ENCODE results near the gene CADM1. TPM values are rescaled to one million over a fixed set of nuclear protein-coding genes. Genes with fewer than 3 reads are reported as not detected.

CADM1 gene
- total and polyA plus RNA-seq, 10 of the 15 experiments (the other 5 are each of a cell fraction or from before 2014, with no cell fraction given) = 0.03 to 0.48 (median 0.15) TPM; not detected in 3

DNA sequence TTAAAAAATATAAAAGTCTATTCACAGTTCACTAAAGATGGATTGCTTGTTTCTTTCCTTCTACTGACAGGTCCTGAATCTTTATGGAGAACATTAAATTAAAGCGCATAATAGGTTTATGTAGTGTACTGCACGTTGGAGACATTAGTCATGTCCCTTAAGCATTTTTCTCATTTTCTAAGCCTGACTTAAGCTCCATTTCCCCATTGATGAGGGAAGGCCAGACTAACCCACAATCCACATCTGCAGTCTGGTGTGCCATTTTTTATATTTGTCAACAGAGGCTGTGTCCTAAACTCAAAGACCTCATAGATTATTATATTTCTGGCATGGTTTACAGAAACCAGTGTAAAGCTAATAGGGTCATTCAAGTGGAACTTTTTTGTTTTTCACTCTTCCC lies 39.9 kb downstream of the CADM1 start:
- ATAC-seq (no peak), FAIRE-seq (no peak), DNase-seq (ENCODE audit: low read depth, low spot score) (no peak)
- Histone ChIP-seq H3K4me3 (no peak overlapping the region), H3K9ac (ENCODE audit: control insufficient read depth, insufficient read depth, low read length) (no peak overlapping the region), H3K27ac (ENCODE audit: control insufficient read depth, insufficient read depth) (no peak overlapping the region), H3K27me3 (replicated peaks in 1 of 2; ENCODE audit: control insufficient read depth in 2 of 2, insufficient read depth in 2 of 2, low read length in 1 of 2) (no peaks in the 10 kb centered on the region), H3K36me3 (ENCODE audit: control insufficient read depth in 2 of 2, insufficient read depth in 2 of 2, low read length in 1 of 2) (no peaks in the 10 kb centered on the region), H2AFZ (ENCODE audit: control insufficient read depth, low read depth, low read length) (no peak overlapping the region), H3K9me3 (replicated peaks; ENCODE audit: control insufficient read depth, insufficient read depth, low read length) (no peaks in the 10 kb centered on the region), H3K4me1 (ENCODE audit: control insufficient read depth, insufficient read depth, low read length) (no peaks in the 10 kb centered on the region), H4K20me1 (ENCODE audit: control insufficient read depth, insufficient read depth) (no peaks in the 10 kb centered on the region), H3K79me2 (ENCODE audit: control insufficient read depth, insufficient read depth, low read length) (no peaks in the 10 kb centered on the region), H3K4me2 (ENCODE audit: control insufficient read depth, insufficient read depth) (no peak overlapping the region)
- WGBS (ENCODE audit: insufficient coverage, insufficient replicate concordance, low lambda C conversion rate, missing lambda C conversion rate) = 50% methylated on average over 2 of the region's 2 CpGs
- ChIA-PET POLR2A (interaction anchor here (0.6 kb wide), 1 partner anchor 640 kb away, joined by 3 read pairs; no protein-coding TSS in a partner anchor), RAD21 (ENCODE audit: unreplicated experiment) (no interaction called here), SMC1A (ENCODE audit: uncharacterized antibody, unreplicated experiment) (interaction anchor here (1.0 kb wide), 1 partner anchor 10 kb away, joined by 3 read pairs; no protein-coding TSS in a partner anchor), CTCF (no interaction called here)
- in situ Hi-C loops (cut with MboI) (no loop called here), intact Hi-C loops (cut with micrococcal nuclease; ENCODE audit: unreplicated experiment) (no loop called here)
- no peak for TF ChIP-seq YY1 (IDR thresholded peaks at IDR 0.05; ENCODE audit: low read depth, low read length)
- TF ChIP-seq ZZZ3 (IDR thresholded peaks at IDR 0.05; ENCODE audit: control insufficient read depth, insufficient read length, low read depth) = no peak
- TF ChIP-seq NR2F1 (conservative IDR thresholded peaks at IDR 0.05) = no peak
- TF ChIP-seq NFYB (IDR thresholded peaks at IDR 0.05; ENCODE audit: insufficient read depth, low read depth, low read length) = no peak
- TF ChIP-seq, protein P1, sequence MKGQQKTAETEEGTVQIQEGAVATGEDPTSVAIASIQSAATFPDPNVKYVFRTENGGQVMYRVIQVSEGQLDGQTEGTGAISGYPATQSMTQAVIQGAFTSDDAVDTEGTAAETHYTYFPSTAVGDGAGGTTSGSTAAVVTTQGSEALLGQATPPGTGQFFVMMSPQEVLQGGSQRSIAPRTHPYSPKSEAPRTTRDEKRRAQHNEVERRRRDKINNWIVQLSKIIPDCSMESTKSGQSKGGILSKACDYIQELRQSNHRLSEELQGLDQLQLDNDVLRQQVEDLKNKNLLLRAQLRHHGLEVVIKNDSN (IDR thresholded peaks at IDR 0.05; ENCODE audit: borderline replicate concordance, extremely low read length, insufficient read depth, low read depth, low read length) = no peak
- TF ChIP-seq ZNF24 (IDR thresholded peaks at IDR 0.05) = no peak
- TF ChIP-seq STAT1 (conservative IDR thresholded peaks at IDR 0.05) = no peak
- TF ChIP-seq EP300 (IDR thresholded peaks at IDR 0.05; ENCODE audit: borderline replicate concordance in 1 of 2, control insufficient read depth in 1 of 2, low read depth in 2 of 2, low read length in 2 of 2) = no peak
- no peak for TF ChIP-seq HCFC1 (IDR thresholded peaks at IDR 0.05; ENCODE audit: low read length)
- no peak for TF ChIP-seq SREBF1 (IDR thresholded peaks at IDR 0.05; ENCODE audit: low read length)
- no peak for TF ChIP-seq TARDBP (IDR thresholded peaks at IDR 0.05; ENCODE audit: borderline replicate concordance)
- TF ChIP-seq ZSCAN29 (IDR thresholded peaks at IDR 0.05) = no peak
- TF ChIP-seq EED (IDR thresholded peaks at IDR 0.05; ENCODE audit: low read depth) = no peak
- TF ChIP-seq, protein P2, sequence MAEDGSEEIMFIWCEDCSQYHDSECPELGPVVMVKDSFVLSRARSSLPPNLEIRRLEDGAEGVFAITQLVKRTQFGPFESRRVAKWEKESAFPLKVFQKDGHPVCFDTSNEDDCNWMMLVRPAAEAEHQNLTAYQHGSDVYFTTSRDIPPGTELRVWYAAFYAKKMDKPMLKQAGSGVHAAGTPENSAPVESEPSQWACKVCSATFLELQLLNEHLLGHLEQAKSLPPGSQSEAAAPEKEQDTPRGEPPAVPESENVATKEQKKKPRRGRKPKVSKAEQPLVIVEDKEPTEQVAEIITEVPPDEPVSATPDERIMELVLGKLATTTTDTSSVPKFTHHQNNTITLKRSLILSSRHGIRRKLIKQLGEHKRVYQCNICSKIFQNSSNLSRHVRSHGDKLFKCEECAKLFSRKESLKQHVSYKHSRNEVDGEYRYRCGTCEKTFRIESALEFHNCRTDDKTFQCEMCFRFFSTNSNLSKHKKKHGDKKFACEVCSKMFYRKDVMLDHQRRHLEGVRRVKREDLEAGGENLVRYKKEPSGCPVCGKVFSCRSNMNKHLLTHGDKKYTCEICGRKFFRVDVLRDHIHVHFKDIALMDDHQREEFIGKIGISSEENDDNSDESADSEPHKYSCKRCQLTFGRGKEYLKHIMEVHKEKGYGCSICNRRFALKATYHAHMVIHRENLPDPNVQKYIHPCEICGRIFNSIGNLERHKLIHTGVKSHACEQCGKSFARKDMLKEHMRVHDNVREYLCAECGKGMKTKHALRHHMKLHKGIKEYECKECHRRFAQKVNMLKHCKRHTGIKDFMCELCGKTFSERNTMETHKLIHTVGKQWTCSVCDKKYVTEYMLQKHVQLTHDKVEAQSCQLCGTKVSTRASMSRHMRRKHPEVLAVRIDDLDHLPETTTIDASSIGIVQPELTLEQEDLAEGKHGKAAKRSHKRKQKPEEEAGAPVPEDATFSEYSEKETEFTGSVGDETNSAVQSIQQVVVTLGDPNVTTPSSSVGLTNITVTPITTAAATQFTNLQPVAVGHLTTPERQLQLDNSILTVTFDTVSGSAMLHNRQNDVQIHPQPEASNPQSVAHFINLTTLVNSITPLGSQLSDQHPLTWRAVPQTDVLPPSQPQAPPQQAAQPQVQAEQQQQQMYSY (CRISPR knock-in tag; IDR thresholded peaks at IDR 0.05) = no peak
- no TSS peak for BruUV-seq (replicated peaks)
